Fibroblast of peridontal ligament (primary cell): ENCODE measurements around the gene CAPS.

Experiments
- DNase-seq: peaks from one replicate; pipeline ENCODE4 v3.0.0-alpha.2; 2010; ENCODE audit errors: extremely low read depth

CAPS gene

DNA sequence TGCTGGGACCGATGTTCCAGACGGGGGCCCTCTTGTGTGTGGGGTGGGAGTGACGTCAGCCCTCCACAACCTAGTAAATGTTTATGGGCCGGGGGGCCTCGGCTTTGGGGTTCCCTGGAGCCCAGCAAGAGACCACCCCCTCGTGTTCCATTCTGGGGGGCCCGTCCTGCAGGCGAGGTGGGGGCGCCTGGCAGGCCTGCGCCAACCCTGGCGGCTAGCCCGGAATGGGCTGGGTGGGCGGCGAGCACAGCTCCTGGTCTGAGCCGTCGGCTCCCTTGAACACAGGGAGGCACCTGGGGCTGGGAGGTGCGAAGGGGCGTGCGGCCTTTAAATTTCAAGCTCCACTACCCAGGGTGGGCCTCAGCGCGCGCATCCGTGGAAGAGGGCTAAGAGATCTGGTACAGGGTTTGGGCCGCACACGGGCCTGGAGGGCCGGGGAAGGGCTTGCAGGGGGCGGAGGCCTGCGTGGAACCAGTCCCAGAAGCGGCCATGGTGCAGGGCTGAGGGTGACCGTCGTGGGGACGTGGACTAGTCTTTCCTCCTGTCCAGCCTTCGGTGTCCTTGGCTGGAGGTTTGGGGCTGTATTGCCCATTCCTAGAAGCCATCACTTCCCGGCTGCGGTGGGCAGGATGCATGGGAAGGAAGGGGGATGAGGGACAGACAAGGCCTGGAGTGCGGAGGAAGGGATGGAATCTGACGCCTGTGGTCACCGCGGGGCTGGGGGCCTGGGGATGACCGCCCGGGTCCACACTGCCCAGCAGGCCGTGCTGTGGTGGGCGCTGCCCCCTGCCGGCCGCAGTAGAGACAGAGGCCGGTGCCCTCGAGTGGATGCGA is 21.9 kb upstream of the CAPS start:
- DNase-seq: peak; percentile 28

DNA sequence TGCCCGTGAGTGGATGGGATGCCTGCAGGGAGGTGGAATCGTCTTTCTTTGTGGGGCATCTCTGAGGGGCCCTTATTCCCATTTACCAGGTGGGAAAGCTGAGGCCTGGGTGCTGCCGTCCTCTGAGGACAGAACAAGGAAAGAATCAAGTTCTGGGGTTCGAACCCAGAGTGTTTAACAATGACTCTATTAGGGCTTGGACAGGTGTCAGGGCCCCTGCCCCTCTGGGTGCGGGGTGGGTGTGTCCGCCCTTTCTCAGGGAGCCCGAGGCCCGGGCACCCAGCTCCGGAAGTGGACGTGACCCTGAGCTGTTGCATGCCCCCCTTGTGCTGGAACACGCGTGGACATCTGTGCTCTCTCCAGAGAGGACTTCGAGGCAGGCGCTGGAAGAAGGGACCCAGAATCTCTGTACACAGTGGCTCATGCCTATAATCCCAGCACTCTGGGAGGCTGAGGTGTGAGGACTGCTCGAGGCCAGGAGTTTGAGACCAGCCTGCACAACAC is 21.2 kb upstream of the CAPS start:
- DNase-seq: no peak

DNA sequence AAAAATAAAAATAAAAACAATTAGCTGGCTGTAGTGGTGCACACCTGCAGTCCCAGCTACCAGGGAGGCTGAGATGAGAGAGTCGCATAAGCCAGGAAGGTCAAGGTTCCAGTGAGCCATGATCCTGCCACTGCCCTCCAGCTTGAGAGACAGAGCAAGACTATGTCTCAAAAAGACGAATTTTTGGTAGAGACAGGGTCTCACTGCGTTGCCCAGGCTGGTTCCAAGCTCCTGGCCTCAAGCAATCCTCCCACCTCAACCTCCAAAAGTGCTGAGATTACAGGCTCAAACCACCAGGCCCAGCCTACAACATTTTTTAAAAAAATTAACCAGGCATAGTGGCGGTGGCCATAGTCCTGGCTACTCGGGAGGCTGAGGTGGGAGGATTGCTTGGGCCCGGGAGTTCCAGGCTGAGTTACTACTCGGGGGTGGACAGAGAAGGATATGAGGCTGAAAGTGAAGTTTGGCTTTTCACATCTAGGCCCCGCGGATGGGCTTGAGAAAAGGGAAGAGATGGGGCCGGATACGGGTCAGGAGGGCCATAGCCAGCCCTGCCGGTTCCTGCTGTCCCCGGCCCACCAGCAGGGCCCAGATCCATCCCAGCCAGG is 20.7 kb upstream of the CAPS start:
- DNase-seq: no peak

DNA sequence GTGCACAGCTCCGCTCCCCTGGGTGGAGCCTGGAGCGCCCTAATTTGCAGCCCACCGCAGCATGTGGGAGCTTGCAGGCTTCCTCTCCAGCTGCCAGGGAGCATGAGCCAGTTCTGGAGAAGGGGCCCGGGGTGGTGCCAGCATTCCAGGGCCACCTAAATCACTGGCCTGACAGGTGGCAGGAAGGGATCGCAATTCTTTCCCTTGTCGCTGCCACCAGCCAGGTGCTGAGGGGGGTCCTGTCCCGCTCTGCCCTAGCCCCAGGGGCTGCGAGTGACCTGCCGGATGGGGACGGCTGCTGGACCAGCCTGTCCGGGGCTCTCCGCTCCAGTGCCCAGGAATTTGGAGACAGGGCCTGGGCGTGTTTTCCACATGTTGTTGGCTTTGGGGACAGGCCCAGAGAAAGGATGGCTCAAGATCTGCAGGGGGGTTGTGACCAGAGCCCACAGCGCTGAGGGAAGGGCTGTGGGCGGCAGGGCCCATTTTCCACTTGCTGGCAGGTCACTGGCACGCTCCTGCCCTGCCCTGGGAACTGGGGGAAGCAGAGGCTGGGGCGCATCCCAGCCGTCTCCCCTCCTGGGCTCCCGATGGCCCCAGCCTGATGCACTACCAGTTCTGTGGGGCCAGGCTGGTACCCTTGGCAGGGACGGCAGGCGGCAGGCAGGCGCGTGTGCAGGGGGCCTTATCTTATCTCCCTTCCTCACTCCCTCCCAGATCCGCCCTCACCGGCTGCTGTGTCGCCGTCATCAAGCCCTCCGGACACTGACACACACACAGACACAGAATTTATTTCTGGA is 19.9 kb upstream of the CAPS start:
- DNase-seq: no peak

- no peak for DNase-seq
Measured at GRCh38 chr19:5894704-5895349, 19.2 kb upstream of the CAPS start.

GRCh38 chr19:5895409-5895808 is 18.6 kb upstream of the CAPS start:
- no peak for DNase-seq

- DNase-seq: no peak
Measured at GRCh38 chr19:5895890-5896289, 18.2 kb upstream of the CAPS start.

DNA sequence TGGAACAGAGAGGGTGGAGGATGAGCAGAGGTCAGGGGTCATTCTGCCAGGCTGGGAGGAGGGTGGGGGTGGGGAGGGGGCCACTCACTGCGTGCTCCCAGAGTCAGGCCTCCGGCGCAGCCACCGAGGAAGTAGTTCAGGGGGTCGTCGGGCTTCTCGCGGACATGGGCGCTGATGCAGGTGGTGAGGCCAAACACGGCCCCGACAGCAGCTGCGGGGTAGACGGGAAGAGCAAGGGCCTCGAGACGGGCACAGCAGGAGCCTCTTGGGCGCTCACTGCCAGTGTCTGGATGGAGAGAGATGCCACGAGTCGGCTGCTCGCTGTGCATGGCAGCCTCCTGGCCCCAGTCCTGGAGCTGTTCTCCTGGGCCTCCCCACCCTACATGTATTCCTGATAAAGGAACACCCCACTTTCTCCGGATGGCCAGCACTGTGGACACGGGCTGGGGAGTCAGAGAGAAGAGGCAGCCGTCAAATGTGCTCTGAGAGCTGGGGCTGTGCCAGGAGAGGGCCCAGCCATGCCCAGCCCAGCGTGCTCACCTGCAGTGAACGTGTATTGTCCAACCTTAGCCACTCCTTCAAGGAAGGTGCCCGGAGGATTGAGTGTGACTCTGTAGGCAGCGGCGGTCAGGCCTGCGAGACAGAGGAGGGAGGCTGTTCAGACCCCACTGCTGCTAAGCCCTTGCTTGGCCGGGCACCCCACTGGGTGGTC is 17.5 kb upstream of the CAPS start:
- DNase-seq: no peak

GRCh38 chr19:5897189-5897969 is 16.7 kb upstream of the CAPS start:
- no peak for DNase-seq

- DNase-seq: no peak
Measured at GRCh38 chr19:5899728-5900526, 14.1 kb upstream of the CAPS start.

DNA sequence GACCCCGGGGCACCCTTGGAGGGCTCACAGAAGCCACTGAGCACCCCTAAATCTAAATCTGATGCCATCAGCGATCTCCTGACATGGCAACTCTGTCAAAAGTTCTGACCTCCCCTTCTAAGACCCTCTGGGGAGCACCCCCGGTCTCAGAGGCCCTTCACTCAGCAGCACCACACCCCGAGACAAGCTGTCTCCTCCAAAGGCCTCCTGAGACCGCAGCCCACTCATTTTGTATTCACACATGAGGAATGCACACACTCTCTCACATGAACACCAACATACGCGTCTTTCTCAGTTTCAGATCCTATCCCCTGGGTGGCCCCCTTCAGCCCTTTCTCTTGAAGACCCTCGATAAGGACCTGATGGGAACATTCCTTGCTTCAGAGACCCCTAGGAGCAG is 13.1 kb upstream of the CAPS start:
- DNase-seq: no peak

- peak; percentile 63 for DNase-seq
Measured at GRCh38 chr19:5903056-5903623, 10.9 kb upstream of the CAPS start.

- DNase-seq: peak; percentile 95
Measured at GRCh38 chr19:5903624-5904351, 10.3 kb upstream of the CAPS start, which contains the start of gene NDUFA11. TSS of gene NDUFA11 (minus strand) at chr19:5903790. CDS start at chr19:5903708, 82 bp downstream.

DNA sequence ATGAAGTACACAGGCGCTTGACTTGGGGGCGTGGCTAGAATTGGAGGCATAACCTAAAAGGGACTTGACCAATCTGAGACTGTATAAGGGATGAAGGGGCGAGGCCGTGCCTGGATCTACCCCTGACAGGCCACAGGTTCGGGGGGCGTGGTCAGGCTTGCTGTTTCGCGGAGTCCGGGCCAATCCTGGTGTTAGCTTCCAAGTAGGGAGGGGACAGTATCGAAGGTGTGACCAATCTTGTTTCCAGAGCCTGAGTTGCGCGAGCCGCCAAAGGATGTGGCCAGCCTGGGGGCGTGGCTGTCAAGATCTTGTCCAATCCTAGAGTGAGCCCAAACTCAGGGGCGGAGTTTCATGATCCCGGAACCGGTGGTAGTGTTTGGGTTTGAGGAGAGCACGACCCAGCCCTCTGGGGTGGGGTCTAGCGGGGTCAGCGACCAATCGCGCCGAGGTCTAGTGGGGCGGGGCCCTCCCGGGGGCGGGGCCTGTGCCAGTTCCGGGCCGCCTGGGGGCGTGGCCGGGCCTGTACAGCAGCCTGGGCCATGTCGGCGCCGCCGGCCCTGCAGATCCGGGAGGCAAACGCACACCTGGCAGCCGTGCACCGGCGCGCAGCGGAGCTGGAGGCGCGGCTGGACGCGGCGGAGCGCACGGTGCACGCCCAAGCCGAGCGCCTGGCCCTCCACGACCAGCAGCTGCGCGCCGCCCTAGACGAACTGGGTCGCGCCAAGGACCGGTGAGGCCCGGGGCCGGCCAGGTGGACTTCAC is 9.5 kb upstream of the CAPS start, which contains the start of gene VMAC:
TSS of gene VMAC (plus strand) at position 521 of the 762 bp plus-strand sequence. CDS start at position 540, 19 bp downstream.
- peak; percentile 100 for DNase-seq

- DNase-seq: no peak
Measured at GRCh38 chr19:5905114-5905778, 8.8 kb upstream of the CAPS start.

DNA sequence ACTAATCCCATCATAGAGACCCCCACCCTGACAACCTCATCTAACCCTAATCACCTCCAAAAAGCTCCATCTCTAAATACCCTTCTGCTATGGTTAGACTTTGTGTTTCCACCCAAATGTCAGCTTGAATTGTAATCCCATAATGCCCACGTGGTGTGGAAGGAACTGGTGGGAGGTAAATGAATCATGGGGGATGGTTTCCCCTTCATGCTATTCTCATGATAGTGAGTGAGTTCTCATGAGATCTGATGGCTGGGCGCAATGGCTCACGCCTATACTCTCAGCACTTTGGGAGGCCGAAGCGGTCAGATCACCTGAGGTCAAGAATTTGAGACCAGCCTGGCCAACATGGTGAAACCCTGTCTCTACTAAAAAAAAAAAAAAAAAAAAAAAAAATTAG is 6.8 kb upstream of the CAPS start:
- no peak for DNase-seq
